ENCODE measurements around the gene ATG13.
"Not testable (repeated sequence)": the region's sequence is repeated elsewhere in the genome, so short reads cannot be mapped to it uniquely, and the experiment has no call there.

Gene ATG13

DNA sequence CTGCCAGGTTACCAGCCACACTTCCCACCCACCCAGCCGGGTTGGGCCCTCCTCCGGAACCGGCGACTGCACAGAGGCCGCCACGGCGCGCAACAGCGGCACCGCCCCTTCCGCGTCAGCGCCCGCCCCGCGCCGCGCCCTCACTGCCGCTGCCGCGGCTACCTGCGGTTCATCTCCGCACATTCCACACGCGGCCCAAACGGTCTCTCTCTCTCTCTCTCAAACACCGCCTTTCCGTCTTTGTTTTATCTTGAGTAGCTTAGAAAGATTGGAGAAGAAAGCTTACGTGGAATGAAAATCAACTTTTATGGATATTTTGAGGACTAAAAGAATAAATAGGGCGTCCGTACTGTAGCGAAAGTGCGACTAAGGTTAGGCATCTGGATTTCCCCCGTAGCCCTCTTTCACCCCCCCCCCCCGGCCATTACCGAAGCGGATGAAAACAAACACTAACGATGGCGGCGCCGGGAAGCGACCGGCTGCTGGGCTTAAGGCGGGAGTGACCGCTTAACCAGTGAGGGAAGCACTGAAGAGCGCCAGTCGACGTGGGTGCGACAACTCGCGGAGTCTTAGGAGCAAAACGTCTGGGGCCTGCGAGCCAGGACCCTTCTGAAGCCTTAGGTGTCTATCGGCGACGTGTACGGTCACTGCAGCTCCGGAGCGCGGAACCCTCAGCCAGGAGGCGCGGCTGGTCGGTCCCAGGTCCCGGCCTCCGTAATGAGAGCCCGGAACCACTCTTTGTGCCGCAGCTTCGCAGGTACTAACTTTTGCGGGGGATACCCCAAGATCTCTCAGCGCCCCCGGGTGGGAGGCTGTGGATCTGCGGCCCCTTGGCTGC is at the start of gene ATG13, which contains the start of gene HARBI1:
Gene ATG13 (plus strand): TSS at position 420 of the 838 bp plus-strand sequence. CDS start 26,739 bp downstream, outside the sequence.
Gene HARBI1 (minus strand): TSS at position 94 of the 838 bp plus-strand sequence. CDS start 990 bp downstream, outside the sequence.
- DNase-seq (ENCODE audit: low read depth) = peak; percentile 62

- no peak for DNase-seq (ENCODE audit: low read depth)
Measured at GRCh38 chr11:46570790-46571398, 46.5 kb upstream of the ATG13 start.

GRCh38 chr11:46574656-46575055 is 42.7 kb upstream of the ATG13 start:
- no peak for DNase-seq (ENCODE audit: low read depth)

DNA sequence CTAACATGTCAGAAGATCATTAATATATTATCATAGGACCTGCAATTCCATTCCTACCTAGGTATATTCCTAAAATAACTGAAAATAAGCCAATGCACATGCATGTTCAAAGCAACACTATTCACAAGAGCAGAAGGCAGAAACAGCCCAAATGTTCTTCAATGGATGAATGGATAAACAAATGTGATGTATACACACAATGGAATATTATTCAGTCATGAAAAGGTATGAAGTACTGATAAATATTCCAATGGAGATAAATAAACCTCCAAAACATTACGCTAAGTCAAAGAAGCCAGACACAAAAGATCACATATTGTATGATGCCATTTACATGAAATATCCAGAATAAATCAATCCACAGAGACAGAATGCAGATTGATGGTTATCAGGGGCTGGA is 40.3 kb upstream of the ATG13 start:
- DNase-seq (ENCODE audit: low read depth) = no peak

GRCh38 chr11:46582588-46582987 is 34.8 kb upstream of the ATG13 start:
- no peak for DNase-seq (ENCODE audit: low read depth)

- DNase-seq (ENCODE audit: low read depth) = not testable (repeated sequence)
Measured at GRCh38 chr11:46583513-46583912, 33.8 kb upstream of the ATG13 start.

DNA sequence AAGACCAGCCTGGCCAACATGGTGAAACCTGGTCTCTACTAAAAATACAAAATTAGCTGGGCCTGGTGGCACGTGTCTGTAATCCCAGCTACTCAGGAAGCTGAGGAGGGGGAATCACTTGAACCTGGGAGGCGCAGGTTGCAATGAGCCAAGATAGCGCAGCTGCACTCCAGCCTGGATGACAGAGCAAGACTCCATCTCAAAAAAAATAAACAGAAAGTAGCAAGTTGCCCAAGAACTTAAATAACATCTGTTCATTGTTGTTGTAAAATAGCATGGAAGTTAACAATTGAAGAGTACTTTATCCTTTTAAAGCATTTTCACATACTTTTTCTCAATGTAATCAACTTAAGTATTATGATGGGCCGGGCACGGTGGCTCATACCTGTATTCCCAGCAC is 29.2 kb upstream of the ATG13 start:
- DNase-seq (ENCODE audit: low read depth) = no peak

DNA sequence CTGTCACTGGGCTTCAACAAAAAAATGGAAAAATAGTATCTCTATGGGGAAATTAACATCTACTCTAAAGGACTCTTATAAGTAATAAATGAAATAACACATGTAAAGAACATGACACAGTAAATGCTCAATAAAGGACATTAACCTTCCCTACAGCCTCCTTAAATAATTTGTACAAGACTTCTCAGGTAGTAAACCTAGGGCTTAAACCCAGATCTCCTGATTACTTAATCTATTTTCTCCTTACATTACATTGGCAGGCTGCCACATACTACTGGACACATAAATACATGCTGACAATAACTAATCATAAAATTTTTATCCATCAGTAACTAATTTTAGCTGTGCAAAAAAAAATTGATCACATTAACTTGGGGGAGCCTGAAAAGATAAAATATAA is 28.4 kb upstream of the ATG13 start:
- no peak for DNase-seq (ENCODE audit: low read depth)

DNA sequence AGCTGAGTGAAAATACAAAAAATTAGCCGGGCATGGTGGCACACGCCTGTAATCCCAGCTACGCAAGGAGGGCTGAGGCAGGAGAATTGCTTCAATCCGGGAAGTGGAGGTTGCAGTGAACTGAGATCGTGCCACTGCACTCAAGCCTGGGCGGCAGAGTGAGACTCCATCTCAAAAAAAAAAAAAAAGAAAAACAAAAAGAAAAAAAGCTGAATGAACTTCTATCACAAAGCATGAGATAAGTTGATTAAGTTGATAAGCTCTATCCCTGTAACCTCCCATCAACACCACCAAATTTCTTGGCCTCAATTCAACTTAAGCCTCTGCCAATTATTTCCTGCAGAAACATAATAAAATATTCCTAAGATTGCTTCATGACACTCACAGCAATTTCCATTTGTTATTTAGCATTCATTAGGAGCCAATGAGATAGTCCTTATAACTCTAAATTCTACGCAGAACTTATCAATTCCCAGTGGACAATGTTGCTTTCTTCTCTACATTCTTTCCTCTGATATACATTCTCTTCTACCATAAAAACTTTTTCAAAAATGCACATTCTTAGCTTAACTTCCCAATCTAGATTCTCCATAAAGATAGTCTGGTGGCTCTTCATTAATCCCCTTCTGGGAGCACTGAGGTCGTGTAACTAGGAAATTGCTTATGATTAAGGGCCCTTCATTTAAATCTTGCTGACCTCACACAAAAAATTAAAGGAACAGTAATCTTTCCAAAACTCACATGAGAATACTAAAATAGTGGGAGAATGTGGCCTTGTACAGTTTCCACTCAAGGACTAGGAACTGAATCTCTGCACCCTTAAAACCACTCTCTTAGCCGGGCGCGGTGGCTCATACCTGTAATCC is 26.4 kb upstream of the ATG13 start:
- DNase-seq (ENCODE audit: low read depth) = no peak

- DNase-seq (ENCODE audit: low read depth) = peak; percentile 74
Measured at GRCh38 chr11:46593550-46594373, 23.6 kb upstream of the ATG13 start, which contains the start of gene AMBRA1. TSS of gene AMBRA1 (minus strand) at chr11:46594023. CDS start at chr11:46548380, 45,643 bp downstream.

- no peak for DNase-seq (ENCODE audit: low read depth)
Measured at GRCh38 chr11:46594374-46594700, 23.0 kb upstream of the ATG13 start.

- no peak for DNase-seq (ENCODE audit: low read depth)
Measured at GRCh38 chr11:46594785-46595184, 22.6 kb upstream of the ATG13 start.

GRCh38 chr11:46597155-46597554 is 20.2 kb upstream of the ATG13 start:
- DNase-seq (ENCODE audit: low read depth) = no peak

DNA sequence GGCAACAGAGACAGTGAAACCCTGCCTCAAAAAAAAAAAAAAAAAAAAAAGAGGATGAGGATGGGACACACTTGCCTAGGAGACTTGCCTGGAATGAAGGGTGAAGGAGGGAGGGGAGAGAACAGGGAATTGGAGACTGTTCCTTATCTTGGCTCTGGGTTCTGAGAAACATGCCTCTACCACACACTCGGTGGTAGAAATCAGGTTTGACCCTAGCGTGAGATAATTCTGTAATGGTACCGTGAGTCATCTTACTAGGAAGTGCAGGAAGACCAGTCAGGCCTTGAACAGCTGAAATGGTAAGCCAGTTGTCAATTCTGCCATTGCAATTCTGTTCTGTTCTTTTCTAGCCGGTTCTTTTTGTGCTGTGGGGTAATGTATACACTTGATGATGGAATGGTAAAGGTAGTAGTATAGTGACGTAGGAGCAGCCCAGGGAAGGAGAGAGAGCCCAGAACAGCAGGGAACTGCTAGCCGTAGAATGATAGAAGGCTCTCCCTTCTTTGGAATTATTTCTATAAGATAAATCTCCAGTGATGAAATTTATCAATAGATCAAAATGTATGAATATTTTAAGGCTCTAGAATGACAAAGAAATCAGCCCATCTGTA is 19.6 kb upstream of the ATG13 start:
- no peak for DNase-seq (ENCODE audit: low read depth)

- no peak for DNase-seq (ENCODE audit: low read depth)
Measured at GRCh38 chr11:46599340-46600193, 17.8 kb upstream of the ATG13 start.

- no peak for DNase-seq (ENCODE audit: low read depth)
Measured at GRCh38 chr11:46600194-46600960, 17.0 kb upstream of the ATG13 start.

- DNase-seq (ENCODE audit: low read depth) = no peak
Measured at GRCh38 chr11:46601129-46601528, 16.2 kb upstream of the ATG13 start.

DNA sequence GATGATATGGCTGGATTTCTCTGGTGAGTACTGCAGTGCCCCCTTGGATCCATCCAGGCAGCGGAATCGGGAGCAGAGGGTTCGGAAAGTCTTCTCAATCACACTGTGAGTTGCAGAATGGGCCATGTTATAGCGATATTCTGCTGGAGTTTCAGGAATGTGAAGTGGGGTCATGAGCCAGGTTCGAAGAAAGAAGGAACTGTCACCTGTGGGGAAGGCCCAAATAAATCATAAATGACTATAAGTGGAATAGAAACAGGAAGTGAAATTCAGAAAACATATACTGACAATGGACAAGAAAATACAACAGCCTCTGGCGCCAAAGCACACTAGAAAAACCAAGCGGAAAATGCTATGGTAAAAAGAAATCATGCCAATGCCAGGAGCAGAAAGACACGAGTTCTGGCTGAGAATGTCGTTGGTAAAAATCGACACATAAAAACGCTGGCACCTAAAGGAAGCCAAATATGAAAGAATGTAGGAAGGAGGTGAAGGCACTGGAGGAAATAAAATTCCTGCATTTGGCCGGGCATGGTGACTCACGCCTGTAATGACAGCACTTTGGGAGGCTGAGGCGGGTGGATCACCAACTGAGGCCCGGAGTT is 13.5 kb upstream of the ATG13 start:
- DNase-seq (ENCODE audit: low read depth) = no peak

- DNase-seq (ENCODE audit: low read depth) = no peak
Measured at GRCh38 chr11:46604796-46605195, 12.6 kb upstream of the ATG13 start.
